Left renal pelvis (tissue), 4 donors: ENCODE data around the gene ABI3BP. TPM values are rescaled to one million over a fixed set of nuclear protein-coding genes. Genes with fewer than 3 reads are reported as not detected.
"Not testable (repeated sequence)": the region's sequence is repeated elsewhere in the genome, so short reads cannot be mapped to it uniquely, and the experiment has no call there.

Source experiments
- DNase-seq, 4 donors: peaks; one replicate each; pipeline ENCODE4 v3.0.0-alpha.2; 2013; ENCODE audit warnings: low read depth in 4 of 4, low spot score in 3 of 4
- polyA plus RNA-seq, 4 donors: library from polyadenylated mRNA; unstranded; fragments of 120-200 nt; gene quantifications; one replicate each; pipeline ENCODE4 v1.2.1, GENCODE V29; 2013; ENCODE audit not compliant: insufficient read length in 4 of 4

ABI3BP gene
- polyA plus RNA-seq, 4 donors: 21.5 to 37.5 (median 27.2) TPM

DNA sequence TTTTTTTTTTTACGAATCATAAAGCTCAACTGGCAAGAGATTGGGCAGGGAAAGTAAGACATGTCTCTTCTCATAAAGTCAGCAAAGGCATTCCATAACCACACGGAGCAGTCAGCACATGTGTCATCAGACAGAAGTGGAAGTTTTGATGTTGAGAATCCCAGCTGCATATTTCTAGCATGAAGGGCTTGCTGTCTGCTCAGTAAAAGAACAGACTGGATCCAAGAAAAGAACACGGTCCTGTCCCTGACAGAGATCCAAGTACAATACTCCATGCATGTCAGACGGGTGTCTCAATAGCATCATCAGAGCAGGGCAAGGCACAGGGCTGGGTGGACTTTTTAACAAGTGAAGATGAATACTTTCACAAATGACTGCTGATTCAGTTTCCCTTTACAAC is 38.2 kb downstream of the ABI3BP start:
- no peak for DNase-seq

DNA sequence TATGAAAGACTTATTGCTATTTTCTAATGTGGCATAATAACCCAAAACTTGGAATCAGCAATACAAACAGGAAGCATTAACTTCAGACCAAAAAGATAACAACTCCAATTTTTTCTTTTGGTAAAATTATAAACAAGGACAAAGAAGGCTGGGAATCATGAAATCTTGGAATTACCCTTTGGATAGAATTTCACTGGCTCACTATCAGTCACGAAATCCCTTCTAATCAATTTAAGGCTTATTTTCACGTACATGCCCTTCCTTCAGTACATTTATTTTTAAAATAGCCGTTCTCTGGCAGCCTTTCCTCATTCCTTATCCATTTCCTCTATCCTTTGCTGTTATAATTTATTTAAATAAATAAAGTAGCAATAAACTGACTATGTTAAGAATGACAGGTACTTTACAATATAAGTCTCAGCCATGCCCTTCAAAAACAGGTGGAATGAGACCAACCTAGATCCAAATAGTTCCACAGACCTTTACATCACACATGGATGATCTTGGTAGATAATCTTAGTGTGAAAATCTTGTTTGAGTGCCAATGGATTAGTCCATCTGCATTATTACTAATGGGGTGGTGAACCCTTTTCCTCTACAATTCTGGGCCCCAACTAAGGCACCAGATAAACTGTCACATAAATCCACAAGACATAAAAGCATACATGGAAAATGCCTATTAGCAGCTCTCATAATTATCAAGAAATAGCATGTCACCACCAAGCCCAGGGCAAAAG is 38.9 kb downstream of the ABI3BP start:
- no peak for DNase-seq

DNA sequence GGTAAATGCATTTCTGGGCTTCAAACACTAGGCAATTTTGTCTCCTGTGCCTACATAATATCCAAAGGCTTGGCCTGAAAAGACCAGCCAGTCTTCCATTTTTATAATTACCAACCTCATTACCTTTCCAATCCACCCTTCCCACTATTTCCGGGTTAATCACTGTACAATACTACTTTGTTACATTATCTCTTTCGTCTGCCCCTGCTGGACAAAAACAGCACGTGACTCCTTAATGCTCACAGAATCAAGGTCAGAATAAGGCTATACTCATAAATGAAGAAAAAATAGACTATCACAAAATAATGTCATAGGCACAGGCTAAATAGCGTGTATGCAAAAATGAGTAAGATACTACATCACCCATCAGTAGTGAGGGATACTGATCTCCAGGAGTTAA is 40.1 kb downstream of the ABI3BP start:
- no peak for DNase-seq

DNA sequence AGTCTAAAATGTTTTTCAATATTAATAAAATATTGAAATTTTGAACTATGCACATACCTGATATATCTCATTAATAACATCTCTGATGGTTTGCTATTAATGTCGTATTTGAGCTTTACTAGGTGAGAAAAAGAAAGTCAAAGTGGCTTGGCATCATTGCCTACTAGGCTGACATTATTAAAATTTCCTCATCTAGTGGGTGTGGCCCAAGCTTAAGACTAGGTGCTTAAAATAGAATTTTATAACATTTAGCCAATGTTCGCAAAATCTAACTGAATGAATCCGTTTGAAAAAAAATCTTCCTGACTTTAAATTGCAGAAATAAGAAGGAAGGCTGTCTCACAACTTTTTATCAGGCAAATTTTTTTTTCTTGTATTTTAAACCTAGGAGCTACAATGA is 46.1 kb downstream of the ABI3BP start:
- no peak for DNase-seq

DNA sequence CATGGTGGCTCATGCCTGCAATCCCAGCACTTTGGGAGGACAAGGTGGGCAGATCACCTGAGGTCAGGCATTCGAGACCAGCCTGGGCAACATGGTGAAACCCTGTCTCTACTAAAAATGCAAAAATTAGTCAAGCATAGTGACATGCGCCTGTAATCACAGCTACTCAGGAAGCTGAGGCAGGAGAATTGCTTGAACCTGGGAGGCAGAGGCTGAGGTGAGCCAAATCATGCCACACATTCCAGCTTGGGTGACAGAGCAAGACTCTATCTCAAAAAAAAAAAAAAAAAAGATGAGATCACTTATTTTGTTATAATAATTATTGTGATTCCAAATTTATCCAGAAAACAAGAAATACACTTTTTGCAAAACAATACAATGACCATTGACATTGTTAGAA is 47.1 kb downstream of the ABI3BP start:
- not testable (repeated sequence) for DNase-seq

DNA sequence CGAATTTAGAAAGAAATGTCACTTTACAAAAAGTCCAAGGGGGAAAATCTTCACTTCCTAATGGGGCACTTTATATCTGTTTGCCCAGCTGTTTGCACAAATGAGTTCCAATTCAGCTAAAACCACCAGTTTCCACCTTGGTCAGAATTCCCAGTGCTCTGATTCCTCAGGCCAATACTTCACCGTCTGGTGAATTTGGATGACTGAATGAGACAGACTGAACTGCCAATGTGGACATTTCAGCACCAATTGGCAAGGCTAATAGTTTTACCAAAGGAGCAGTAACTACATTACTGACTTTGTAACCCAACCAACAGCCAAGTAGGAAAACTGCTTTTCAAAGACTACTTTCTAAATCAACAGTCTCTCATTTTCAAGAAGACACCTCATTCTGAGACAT is 51.8 kb downstream of the ABI3BP start:
- DNase-seq: no peak

DNA sequence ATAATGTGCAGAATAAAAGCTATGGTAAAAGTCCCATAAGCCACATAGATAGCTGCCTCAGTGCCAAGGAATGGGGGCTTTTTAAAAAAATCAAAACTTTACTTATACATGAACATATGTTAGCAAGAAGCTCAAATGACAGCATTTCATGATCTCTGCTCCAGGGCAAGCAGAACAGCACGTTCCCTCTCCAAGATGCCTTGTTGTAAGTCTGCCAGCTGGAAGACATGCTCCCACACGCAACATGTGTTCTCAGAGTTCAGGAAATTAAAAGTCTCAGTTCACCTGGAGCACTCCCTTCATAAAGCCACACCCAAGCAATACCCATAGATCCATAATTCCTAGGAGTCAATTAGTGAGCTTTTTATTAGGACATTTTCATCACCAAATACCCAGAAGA is 52.2 kb downstream of the ABI3BP start:
- no peak for DNase-seq

DNA sequence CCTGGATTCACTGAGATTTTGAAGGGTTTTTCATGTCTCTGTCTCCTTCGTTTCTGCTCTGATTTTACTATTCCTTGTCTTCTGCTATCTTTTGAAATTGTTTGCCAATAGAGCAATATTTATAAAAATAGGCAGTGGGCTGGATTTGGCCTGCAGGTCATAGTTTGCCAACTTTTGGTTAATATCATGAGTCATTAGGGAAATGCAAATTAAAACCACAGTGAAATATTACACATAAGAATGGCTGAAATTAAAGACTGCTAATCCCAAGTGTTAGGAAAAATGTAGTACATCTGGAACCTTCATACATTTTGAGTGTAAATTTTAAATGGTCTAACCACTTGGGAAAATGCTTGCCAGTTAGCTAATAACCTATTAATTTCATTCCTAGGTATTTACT is 56.3 kb downstream of the ABI3BP start:
- no peak for DNase-seq

DNA sequence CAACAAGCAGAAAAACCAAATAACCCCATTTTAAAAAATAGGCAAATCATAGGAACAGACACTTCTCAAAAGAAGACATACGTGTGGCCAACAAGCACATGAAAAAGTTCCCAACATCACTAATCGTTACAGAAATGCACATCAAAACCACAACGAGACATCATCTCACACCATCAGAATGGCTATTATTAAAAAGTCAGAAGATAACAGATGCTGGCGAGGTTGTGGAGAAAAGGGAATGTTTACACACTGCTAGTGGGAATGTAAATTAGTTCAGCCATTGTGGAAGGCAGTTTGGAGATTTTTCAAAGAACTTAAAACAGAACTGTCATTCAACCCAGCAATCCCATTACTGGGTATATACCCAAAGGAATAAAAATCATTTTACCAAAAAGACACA is 60.7 kb downstream of the ABI3BP start:
- no peak for DNase-seq

DNA sequence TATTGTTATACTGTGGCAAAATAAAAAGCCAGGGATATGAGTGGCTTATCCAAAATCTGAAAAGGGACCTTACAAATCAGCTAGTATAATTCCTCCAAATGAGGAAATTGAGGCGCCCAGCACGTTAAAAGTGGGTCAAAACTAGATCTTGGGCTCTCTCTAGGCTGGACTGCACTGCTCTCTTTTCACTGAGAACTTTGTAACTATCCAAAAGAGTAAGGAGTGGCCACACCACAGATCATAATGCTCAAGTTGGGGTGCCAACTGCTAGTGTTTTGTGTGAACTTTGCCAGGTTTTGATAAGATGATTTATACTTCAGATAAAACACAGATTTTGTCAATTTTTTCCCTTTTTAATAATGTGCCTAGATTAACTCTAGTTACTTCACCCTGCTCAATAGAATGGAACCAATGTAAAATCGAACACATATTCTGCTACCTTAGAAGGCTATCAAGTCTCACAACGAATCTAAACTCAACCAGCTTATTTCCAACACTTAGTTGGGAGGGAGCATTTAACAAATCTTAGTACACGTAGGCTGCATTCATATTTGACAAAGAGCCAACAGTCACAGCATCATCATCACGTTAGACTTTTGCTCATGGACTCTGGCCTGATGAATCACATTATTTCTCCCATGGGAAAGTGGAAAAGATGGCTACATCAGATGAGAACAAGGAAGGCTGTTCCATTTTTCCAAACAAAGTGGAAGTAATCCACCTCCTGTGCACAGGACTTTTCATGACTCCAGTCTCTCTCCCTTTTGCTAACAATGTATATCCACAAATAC is 64.4 kb downstream of the ABI3BP start:
- DNase-seq: no peak

DNA sequence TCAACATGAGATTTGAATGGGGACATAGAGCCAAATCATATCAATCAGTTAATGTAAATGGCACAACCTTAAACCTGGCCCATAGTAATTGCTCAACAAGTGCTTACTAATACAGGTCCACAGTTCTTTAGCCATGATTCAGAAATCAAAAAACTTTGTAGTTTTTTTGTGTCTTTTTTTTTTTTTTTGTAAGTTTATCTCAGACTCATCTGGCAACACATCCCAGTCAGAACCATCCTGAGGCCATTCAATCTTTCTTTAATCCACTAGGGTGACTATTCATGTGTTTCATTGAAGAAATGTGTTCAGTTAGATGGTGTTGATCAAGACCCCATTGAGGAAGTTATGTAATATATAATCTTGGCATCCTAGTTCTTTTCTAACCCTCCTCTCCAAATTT is 65.4 kb downstream of the ABI3BP start:
- no peak for DNase-seq

DNA sequence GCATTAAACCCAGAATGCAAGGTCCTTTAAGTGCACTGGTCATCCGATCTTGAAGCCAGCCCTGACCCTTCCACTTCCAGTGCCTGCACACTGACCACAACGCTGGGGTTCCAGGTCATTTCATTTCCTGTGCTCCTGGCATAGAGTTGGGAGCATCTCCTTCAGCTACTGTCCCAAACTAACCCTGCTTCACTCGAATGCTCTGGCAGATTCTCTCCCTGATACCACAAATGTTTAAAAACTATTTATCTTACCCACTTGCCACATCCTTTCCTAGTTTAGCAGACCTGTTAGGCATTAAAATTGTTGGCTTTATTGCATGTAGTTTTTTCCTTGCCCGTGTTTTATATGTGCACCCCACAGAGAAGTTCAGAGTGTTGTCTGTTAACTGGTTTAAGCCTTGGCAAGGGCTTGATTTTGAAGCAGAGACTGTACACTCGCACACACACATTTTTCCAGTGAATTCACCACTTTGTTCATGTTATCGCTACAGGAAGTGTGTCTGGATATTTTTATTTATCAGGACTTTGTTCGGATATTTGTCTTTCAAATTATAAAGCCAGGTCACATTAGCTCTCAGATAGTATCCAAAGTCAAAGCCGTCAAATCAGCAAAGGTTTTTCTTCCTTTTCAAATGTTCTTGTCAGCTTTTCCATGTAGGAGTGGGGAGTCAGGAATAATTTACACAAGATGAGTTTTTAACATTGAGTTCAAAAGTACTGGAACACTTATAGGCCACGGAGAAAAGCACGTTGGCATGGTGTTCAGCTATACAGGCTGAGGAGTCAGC is 77.3 kb downstream of the ABI3BP start:
- no peak for DNase-seq

DNA sequence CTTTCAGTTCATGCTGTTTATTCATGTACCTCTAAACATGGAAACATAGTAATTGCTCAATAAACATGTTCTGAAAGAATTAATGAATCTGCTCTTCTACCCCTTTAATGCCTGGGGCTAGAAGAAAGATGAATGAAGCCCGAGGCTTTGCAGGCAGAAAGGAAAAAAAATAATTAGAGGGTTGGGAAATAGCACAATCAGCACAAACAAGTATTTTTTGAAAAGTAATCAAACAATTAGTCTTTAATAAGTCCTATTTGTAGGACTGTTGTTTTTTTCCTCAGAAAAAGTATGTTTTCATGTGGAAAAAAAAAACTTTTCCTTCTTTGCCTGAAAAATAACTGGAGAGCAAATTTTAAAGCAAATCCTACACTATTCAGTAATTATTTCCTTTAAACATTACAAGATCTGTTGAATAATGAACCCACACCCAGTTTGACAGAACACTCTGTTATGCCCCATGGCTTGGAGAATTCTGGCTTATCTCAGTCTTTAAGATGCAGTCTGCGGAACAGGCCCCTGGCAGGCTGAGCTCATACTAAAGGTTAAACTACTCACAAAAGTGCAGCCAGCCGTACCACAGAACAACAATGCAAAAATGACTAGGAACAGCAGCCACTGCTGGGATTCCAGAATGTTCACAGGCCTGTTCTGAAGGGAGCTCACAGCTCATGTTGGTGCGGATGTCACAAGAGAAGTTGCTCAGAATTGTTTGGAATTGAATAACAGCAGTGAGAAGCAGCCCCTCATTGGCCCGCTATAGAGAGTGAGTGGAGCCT is 79.2 kb downstream of the ABI3BP start:
- peak in 3 of 4 donors; percentile 12 to 14 (median 12) for DNase-seq

DNA sequence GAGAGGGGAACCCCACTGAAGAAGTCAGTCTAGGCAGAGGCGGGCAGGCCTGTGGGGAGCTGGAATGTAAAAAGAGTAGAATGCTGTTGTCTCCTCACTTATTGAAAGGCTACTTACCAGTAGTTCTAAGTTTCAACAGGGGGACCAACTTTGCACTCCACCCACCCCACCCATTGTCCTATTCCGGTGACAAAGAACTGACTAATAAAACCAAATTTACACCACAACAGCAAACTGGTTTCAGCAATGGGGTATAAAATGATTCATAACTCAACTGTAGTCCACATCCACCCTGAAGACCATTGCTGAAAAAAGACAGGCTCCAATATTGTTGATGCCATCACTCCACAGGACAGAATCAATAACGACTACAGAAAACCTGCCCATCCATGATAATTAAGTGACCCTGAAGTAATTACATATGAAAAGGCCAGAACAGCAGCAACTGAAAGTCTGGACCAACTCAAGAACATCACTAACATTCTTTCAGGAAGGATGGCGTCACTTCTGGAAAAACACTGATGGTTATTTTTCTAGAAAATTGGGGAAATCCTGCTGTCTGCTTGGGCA is 80.2 kb downstream of the ABI3BP start:
- DNase-seq: no peak

DNA sequence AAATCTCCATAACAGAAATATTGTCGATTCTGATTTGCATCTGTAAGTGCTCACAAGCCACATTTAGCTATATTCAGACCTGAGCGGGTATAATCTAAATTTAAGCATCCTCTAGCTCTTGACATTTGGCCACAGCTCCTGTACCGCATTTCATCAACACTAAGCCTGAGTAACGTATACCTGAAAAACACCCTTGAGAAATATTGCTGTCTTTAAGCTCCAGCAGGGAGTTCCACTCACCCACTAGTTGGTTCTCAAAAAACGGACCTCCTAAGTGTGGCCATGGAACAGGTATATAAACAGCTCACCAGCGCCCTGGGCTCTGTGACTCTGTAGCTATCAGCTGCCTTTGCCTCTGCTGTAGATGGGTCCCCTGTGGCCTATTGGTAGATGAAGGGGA is 80.7 kb downstream of the ABI3BP start:
- DNase-seq: no peak

DNA sequence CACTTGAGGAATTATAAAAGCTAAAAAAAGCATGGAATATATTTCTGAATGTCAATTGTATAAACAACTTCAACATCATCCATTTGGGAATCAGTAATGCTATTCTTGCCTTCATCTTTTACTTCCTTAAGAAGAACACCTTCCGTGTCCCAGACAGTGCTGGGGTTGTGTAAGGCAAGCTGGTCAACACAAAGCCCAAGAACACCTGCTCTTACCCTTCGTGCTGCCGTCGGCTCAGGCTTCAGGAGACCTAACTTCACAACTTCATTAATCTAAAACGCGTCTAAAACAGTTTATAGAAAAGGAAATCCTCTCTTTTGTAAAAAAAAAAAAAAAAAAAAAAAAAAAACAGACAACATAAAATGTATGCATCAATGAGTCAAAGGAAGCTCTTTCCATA is 81.3 kb downstream of the ABI3BP start:
- no peak for DNase-seq

DNA sequence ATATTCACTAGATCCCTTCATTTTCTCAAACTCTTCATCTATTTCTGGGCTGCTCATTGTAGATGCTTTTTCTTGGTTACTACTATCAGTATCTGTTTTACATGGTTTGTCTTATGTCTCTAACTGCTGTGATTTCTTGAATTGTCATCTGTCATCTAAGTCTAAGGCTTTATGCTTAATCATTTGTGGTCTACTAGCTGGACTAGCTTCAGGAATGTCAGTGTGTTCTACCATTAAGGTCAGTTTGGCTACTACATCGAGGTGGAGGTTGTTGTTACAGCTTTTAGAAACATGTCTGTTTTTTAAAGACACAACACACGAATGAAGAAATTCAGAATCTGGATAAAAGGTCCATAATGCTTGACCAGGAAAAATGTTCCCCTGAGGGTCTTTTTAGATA is 82.2 kb downstream of the ABI3BP start:
- no peak for DNase-seq

DNA sequence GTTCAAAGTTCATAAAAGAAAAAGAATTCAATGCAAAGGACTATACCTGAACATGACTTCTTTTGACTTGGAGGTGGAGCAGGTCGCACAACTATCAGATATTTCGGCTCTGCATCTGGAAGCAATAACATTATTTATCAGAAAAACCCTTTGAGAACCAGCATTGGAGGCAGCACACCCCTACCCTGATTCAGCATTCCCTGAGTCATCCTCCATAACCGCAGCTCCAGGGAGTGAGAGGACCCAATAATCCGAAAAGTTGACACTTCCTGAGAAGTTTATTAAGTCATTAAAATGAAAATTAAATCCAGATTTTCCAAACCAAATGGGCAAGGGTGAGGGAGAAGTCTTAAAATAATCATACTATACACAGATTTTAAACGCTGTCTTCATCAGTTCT is 90.6 kb downstream of the ABI3BP start:
- no peak for DNase-seq

DNA sequence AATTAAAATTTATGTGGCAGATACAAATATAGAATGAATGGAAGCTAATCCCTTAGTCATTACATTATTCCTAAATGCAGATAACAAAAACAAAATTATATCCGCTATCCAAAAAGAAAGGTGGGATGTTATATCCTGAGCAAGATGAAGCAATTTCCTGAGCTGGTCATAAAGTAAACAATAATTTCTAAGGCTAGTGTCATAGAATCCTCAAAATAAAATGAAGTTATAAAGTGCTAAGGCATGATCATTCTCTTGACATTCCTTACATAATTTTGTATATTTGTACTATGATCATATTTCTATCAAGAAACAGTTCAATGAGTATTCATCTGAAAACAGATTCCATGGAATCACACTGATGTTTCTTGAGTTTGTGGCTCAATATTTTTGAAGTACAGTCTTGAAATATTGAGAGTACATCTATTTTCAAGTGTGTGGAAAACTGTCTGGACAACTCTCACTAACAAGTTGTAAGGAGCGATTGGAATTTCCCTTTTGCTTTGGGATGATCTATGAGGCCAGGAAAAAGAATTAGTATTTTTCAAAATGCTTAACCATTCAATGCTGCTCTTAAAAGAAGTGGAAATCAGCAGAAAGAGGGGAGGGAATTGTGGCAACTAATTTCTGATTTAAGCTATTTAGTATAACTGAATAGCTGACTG is 92.4 kb downstream of the ABI3BP start:
- DNase-seq: no peak
